GM18519 (cell line): ENCODE results near the gene PTPRD.
"Not testable (repeated sequence)": the region's sequence is repeated elsewhere in the genome, so short reads cannot be mapped to it uniquely, and the experiment has no call there.

Experiments
- ATAC-seq: cut with Tn5 transposase; IDR thresholded peaks from one replicate; pipeline ENCODE4 v1.9.1; 2021; ENCODE audit warnings: mild to moderate bottlenecking, moderate library complexity; ENCODE audit not compliant: unreplicated experiment, low FRiP score

Gene PTPRD

DNA sequence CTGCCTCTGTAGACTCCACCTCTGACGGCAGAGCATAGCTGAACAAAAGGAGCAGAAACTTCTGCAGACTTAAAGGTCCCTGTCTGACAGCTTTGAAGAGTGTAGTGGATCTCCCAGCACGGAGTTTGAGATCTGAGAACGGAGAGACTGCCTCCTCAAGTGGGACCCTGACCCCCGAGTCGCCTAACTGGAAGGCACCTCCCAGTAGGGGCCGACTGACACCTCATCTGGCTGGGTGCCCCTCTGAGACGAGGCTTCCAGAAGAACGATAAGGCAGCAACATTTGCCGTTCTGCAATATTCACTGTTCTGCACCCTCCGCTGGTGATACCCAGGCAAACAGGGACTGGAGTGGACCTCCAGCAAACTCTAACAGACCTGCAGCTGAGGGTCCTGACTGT, 1186.3 kb downstream of the PTPRD start:
- not testable (repeated sequence) for ATAC-seq

DNA sequence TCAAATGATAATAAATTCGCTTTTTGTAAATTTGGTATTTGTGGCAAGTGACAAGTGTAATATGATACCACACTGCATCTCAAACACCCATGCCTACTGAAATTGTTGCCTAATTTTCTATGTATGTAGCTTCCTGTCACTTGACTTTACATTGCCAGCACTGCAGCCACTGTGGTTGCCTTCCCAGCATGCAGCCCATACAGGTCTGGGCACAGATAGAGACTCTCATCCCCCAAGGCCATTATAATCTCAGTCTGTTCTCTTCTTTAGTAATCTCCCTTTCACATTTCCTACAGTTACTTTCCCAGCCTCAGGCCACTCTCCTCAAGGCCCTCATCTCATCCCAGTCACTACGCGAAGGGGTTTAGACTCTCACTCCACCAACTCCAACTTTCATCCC, 1200.6 kb downstream of the PTPRD start:
- no peak for ATAC-seq

DNA sequence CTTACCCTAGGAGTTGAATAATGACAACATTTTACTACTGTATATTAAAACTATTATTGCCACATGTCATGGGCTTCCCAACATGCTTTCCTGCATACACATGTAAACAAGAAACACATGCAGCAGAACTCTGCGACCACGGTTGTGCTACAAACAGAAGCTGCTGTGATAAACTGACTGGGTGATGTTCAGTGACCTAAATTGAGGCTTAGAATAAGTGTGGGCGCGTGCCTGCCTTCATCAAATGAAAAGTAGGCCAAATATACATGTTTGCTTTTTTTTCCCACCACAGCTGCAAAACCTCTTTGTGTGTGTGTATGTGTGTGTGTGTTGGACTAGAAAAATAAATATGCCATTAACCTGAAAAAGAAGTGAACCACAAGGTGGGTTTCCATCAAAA, 1202.1 kb downstream of the PTPRD start:
- ATAC-seq = no peak

DNA sequence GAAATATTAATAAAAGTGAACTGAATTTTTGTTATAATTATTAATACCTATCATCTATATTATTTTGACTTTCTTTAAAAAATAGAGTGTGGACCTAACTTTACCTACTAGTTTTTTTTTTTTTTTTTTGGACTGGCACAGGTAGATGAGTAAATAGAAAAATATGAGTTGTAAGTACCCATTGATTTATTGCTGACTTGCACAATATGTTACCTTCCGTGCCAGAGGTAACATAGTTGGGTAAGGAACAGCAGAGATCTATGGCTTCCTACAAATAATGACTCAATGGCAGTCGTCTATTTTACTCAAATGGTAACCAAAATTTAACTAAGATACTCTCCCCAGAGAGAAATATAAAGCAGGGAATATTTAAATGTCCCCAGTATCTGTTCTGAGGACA, 1212.8 kb downstream of the PTPRD start:
- no peak for ATAC-seq

DNA sequence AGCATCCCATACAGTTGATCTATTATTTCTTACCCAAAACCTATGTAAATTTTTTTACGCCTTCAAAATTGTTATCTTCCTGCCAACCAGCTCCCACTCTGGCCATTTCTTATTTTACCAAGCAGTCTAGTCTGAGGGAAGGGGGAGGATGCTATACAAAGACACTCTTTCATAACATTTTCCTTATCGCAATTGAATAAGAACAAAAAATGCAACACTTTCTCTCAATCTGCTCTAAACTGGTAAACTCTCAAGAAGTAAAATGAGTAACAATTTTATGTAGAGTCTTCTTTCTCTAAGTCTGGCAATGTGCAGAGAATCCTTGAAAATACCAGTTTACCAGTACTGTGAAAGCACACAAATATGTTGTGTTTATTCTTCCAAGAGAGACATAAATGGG, 1216.3 kb downstream of the PTPRD start:
- ATAC-seq = no peak

DNA sequence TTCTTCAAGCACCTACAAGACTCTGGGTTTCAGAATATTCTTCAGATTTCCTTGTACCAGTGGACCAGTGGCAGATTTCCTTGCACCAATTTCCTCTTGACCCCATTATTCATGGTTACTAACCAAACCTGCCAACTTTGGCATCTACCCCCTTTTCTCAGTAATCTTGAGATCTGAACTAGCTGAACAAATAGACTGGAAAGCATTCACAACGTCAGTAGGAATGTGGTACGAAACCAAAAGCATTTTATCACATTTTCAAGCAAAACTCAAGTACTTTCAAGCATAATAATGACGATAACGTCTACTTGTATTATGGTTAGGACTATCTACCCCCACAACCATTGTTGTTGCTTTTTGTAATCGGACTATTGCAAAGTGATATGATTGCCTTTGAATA, 1217.3 kb downstream of the PTPRD start:
- no peak for ATAC-seq

DNA sequence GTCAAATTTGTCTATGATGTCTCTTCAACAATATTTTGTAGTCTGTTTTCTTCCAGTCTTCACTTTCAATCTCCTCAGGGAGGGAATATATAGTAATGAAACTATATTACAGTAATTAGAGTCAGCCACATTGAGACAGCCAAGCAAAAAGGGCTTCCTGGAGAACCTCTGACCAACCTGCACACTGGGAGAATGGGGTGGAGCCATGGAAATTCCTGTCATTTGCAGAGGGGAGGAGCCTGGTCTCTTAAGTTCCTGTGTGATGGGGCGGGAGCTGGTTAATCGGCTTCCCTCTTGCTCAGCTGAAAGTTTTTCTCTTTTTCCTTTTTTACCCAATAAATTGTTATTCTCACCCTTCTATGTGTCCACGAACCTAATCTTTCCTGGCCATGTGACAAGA, 1220.0 kb downstream of the PTPRD start:
- ATAC-seq = no peak

DNA sequence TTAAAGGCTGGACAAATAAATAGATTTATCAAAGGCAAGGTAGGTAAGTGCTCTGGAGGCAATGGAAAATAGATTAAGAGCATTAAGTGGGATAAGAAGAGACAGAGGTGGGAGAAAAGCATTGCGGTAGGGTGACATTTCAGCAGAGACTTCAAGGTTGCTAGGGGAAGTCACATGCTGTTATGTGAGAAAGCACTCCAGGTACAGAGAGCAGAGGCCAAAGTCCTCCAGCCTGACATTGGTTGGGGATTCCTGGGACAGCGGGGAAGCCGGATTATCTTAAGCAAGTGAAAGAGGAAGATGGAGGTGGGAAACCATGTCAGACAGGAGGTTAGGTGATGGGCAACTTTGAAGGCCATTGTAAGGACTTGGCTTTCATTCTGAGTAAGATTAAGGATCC, 1222.9 kb downstream of the PTPRD start:
- ATAC-seq = no peak

DNA sequence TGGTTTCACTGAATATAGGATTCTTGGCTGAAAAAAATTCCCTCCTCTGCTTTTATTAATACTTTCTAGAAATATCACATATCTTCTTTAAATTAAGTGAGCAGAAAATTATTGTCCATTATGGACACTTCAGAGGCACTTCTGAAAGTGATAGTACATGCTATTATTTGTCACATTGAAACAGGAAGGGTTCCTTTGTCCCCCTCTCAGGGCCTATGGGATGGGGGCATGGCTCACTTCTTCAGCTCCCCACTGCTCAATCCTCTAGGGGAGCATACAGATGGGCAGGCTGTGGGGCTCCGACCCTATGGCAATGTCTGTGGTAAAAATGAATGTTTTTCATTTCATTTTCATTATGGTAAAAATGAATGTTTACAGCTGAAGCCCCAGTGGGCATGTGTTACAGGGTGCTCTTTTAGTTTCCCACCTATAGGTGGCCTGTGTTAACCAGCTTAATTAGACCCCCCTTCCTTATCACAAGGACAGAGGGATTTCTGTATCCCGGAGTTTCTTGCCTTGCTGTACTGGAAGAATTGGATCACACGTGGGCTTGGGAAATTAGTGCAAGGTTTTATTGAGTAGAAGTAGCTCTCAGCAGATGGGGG, 1225.2 kb downstream of the PTPRD start:
- ATAC-seq = no peak

DNA sequence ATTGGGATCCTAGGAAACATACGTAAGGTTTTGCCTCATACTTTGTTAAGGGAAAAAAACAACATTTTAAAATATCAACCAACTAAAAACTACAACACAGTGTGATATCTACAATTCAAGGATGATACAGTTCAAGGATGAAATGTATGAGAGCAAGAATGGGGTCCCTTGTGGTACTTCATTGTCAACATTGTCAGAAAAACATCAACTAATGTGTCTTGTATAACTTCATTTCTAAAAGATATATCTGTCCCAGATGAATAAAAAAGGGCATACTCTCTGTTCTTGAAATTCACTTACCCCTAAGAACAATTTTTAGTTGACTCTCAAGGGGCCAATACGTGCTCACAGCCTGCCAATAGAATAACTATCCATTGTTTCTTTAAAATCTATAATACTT, 1250.5 kb downstream of the PTPRD start:
- no peak for ATAC-seq

DNA sequence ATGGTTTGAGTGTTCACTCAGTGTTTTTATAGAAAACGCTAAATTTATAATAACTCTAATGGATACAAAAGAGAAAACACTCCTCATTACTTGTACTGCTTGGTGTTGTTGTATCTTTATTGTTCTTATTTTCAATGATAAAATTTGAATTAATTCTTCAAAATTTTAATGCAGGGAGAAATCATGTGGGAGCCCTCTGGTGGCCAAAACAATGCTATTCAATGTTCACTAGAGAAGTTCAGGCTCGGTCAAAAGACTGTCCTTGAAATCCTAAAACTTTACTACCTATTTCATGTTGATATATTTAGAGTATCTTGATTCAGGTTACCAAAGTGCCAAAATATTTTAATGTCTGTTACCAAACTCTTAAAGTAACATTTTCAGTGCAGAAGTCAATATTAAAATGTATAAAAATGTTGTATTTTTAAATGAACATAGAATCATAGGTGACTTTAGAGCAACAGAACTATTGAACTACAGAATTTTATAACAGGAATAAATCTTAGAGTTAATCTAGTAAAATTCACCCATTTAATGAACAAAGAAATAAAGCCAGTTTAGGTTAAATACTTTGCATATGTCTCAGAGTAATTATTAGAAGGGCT, 1259.8 kb downstream of the PTPRD start:
- ATAC-seq = no peak

DNA sequence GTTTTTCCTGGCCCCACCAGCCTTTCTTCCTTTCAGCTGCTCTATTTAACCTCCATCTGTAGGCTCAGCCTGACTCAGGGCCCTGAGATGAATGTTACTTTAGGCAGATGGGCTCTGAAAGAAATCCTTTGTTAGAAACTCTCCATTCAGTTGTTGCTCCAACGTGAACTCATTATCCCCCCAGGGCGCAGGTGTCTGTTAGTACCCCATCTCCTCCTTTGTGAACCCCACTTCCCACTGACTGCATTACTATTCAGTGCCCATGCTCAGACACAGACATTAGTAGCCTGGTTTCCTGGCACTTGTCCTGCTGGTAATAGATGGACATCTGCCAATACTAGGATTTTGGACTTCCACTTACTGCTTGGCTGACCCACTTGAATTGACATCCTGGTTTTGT, 1271.6 kb downstream of the PTPRD start:
- no peak for ATAC-seq

DNA sequence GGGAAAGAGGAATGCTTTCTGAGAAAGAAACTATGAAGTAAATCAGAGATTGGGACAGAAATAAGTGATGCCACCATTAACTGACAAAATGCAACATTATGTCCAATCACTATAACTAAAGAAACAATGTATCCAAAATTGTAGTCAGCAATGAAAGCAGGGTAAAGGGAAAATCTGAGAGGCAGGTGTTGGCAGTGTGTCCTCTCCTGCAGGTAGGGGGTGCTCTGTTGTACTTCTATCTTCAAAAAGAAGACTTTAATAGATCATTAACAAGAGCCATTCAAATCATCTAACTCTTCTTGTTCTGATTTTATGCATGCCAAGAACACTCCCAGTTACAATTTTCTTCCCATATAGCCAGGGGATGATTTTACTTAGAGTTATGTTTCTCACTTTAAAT, 1275.7 kb downstream of the PTPRD start:
- ATAC-seq = no peak

DNA sequence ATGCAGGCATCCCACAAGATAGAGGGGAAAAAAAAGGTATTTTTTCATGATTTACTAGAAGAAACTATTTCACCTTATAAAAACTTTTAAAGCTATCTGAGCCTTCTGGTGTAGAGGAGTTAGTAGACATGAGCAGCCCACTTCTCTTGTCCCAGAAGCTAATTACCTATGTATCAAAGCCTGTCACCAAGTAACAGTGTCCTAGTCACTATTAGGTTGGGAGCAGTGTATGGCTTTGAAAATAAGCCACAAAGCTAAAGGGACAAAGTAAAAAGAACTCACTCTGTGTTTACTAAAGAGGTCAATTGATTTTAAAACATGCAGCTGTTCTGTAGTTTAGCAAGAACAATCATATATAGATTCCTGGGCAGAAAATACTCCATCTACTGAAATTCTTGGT, 1286.1 kb downstream of the PTPRD start:
- ATAC-seq = no peak

DNA sequence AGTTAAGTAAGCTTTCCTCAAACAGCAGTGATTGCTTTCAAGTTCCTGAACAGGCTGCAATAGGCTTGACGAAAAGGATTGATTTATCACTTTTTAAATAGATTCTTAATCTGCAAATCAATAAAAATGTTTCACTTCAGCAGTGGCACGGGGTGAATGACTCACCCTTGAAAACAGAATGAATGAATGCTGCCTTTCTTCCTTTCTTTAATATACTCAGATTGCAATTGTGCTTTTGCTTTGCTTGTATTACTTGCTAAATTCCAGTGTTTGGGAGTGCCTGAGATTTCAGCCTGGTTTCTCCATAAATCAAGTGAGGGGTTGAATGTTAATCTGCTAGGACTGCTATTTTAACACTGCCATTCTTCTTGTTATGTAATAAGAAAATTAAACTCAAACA, 1293.8 kb downstream of the PTPRD start:
- no peak for ATAC-seq

DNA sequence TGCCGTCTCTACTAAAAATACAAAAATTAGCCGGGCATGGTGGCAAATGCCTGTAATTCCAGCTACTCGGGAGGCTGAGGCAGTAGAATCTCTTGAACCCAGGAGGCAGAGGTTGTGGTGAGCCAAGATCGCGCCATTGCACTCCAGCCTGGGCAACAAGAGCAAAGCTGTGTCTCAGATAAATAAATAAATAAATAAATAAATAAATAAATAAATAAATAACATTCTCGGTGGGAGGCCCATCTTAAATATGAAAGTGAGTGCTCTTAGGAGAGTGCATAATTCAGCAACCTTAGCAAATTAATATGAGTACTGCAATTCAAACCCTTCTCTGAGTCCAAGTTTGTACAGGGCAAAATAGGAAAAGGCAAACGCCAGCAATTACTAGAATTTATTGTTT, 1302.1 kb downstream of the PTPRD start:
- not testable (repeated sequence) for ATAC-seq

DNA sequence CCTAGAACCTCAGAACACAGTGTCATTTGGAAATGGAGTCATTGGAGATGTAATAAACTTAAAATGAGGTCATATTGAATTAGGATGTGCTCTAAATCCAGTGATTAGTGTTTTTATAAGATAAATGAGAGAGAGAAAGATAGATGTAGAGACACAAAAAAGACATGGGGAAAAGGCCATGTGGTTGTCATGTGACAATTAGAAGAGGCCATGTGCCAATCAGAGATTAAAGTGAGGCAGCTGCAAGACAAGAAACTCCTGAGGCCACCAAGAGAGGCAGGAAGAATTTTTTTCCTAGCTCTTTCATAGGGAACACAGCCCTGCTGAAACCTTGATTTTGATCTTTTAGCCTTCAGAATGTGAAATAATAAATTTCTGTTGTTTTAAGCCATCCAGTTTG, 1307.2 kb downstream of the PTPRD start:
- ATAC-seq = no peak

DNA sequence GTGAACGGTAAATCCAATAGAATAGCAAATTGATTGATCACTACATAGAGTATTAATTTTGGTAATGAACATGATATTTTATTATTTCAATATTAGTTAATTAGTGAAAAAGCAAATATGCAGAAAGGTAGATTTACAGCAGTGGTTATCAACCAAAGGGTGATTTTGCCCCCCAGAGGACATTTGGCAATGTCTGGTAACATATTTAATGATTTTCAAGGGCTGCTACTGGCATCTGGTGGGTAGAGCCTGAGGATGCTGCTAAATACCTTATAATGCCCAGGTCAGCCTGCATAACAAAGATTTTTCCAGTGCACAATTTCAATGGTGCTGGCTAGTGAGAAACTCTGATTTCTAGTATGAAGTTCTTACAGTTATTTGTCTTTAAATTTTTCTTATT, 1313.7 kb downstream of the PTPRD start:
- no peak for ATAC-seq

DNA sequence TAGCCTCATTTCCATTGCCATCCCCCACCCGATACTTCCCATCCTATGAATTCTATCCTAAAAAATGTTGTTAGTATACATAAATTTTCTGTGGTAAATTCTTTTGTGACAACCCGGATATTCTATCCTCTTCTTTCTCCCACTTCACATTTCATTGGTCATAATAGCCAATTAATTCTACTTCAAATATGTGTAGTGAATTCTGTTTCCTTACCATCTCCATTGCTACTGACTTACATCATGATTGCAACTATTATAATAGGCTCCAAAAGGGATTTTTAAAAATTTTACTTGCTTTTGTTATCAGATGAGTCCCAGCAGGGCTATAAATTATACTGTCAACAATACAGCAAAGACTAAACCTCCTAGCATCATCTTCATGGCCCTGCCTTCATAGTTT, 1326.8 kb downstream of the PTPRD start:
- no peak for ATAC-seq

DNA sequence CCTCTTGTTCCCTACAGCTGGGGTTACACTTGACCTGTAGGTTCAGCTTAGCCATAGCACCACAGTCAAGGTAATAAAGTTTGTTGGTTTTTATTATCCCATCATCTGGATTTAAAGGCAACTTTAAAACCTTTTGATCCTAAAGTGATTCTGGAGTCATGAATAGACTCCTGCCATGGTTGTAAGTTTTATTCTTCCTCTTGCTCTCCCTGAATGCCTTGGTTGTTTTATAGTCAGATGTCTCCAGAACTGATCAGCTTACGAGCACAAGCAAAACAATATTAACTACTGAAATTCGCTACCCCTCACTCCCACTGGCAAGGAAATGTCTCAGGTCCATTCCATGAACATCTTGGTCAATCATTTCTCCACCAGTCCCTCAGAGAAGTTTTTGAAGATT, 1328.6 kb downstream of the PTPRD start:
- ATAC-seq = no peak

DNA sequence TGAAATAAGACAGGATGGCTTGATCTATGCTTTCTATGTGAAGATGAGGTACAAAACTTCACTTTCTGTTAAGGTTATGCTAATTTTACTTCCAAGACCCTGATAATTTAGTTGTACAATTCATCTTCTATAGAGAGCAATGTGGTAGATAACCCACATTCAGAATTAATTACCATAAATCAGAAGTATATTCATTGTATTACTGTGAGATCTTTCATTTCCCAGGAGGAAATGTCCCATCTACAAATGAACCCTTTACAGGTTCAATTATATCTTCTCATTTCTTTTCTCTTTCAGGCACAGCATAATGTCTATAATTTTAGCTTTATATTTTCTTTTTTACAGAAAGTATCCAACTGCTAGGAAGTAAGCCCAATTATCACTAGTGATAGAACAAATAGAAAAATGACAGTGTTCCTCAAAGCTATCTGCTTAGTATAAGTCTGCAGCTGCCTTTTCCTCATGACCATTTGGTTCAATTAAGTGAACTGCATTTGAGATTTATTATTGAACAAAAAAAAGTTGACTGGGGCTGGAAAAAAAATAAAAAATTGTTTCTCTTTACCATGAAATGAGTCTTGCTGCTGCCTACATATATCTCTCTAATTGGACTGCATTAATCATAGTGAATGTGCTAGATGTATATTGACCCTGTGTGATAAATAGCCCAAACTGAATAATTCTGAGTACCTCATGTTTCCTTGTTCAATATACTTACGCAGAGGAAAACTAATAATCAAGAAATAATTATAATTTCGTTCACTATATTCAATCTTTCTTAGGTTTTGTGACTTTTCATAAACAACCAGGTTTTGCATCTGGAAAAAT, 1329.4 kb downstream of the PTPRD start:
- ATAC-seq = no peak

DNA sequence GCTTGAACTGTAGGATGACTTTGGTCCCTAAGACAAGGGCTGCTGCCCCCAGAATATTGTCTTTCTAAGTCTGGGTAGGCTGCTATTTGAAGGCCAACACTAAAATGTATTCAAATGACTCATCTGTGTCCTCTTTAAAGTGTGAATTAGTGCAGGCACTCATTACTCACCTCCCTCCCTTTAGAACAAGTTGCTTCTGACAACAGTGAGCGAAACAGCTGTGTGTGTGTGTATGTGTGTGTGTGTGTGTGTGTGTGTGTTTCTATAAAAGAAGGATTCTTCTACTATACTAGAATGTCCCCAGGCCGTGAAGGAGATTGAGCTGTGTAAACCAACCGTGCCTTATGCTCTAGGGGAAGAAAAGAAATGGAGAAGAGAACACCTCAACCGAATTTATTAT, 1337.2 kb downstream of the PTPRD start:
- no peak for ATAC-seq
